ENCODE data around the gene PDZRN3. TPM values are rescaled to one million over a fixed set of nuclear protein-coding genes. Genes with fewer than 3 reads are reported as not detected.

Gene PDZRN3
- total RNA-seq, 4 donors from 2014 or later: 25.3 to 152 (median 45.4) TPM

GRCh38 chr3:73353649-73354217, 271.0 kb downstream of the PDZRN3 start:
- TF ChIP-seq, protein P1, sequence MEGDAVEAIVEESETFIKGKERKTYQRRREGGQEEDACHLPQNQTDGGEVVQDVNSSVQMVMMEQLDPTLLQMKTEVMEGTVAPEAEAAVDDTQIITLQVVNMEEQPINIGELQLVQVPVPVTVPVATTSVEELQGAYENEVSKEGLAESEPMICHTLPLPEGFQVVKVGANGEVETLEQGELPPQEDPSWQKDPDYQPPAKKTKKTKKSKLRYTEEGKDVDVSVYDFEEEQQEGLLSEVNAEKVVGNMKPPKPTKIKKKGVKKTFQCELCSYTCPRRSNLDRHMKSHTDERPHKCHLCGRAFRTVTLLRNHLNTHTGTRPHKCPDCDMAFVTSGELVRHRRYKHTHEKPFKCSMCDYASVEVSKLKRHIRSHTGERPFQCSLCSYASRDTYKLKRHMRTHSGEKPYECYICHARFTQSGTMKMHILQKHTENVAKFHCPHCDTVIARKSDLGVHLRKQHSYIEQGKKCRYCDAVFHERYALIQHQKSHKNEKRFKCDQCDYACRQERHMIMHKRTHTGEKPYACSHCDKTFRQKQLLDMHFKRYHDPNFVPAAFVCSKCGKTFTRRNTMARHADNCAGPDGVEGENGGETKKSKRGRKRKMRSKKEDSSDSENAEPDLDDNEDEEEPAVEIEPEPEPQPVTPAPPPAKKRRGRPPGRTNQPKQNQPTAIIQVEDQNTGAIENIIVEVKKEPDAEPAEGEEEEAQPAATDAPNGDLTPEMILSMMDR (IDR thresholded peaks at IDR 0.05; ENCODE audit: low read depth): no peak

GRCh38 chr3:73352841-73353645, 271.7 kb downstream of the PDZRN3 start:
- TF ChIP-seq, protein P1 (IDR thresholded peaks at IDR 0.05; ENCODE audit: low read depth): no peak

DNA sequence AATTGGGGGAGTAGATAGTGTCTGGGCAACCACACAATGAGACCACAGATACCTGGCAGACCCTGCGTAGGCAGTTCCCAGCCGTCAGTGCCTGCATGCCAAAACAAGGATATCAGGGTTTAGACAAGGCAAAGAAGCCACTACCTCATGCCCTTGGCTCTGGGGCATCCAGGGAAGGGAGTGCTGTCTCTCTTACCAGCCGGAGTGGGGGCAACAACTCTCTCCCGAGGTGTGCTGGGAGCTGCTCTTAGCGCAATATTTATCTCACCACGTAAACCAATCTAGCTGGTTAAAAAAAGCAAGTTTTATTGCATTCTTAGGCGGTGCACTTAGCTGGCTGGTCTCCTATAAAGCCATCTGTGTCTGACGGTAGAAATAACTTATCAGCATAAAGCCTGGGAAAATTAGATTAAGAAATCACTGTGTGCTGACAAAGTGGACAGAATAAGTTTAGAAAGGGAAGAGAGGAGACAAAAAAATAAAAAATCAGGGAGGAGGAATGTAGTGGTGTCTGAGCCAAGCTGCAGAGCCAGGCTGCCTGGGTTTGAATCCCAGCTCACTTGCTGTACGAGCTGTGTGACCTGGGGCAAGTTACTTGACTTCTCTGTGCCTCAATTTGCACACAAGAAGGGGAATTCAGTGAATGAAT, 273.2 kb downstream of the PDZRN3 start:
- TF ChIP-seq, protein P1 (IDR thresholded peaks at IDR 0.05; ENCODE audit: low read depth): no peak

- TF ChIP-seq, protein P1 (IDR thresholded peaks at IDR 0.05; ENCODE audit: low read depth): no peak
Observed at GRCh38 chr3:73350996-73351395, 273.7 kb downstream of the PDZRN3 start.

DNA sequence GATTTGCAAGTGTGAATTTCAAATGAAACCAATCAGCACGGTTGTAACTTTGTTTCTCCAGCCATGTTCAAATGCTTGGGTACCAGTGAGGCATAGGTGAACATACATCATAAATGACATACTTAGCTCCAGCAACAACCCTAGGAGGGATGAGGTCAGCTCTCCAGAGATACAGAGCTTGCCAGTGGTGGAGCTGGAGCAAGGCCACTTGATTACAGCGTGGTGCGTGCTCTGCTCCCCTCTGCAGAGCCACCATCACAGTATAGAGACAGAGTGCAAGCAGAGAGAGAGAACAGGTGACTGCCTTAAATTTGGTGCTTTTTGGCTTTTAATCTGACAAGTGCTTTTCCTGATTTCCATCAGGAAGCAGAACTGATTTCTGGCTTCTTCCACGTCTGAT, 275.1 kb downstream of the PDZRN3 start:
- TF ChIP-seq, protein P1 (IDR thresholded peaks at IDR 0.05; ENCODE audit: low read depth): no peak

DNA sequence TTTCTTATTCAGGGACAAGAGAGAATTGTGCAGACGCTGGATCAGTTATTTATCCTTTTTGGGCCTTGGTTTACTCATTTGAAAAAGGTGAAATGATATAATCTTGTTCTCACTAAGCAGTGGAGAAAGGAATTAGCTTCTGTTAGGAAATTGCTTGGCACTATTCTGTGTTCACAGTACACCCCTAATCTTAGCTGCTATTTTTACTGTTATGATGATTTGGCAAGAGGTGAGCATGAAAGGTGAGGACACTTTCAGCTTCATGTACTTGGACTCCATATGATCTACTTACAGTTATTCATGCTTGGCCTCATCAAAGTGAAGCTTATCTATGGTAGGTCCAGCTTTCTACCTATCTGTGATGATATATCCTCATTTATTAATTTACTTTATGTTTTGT, 282.7 kb downstream of the PDZRN3 start:
- TF ChIP-seq, protein P1 (IDR thresholded peaks at IDR 0.05; ENCODE audit: low read depth): no peak

- TF ChIP-seq, protein P1 (IDR thresholded peaks at IDR 0.05; ENCODE audit: low read depth): no peak
Observed at GRCh38 chr3:73341272-73341935, 283.3 kb downstream of the PDZRN3 start.
